Mesothelial cell of epicardium (in vitro differentiated cells): ENCODE results near the gene CELA2B. TPM values are rescaled to one million over a fixed set of nuclear protein-coding genes. Genes with fewer than 3 reads are reported as not detected.

Experiments
- DNase-seq, 2 experiments: peaks; one replicate each; pipeline ENCODE4 v3.0.0; 2021; ENCODE audit warnings: low spot score in 2 of 2; ENCODE audit not compliant: unreplicated experiment in 2 of 2
- H3K27ac Mint-ChIP-seq: 2 replicates; pipeline ENCODE4 v1.8.0; 2021; ENCODE audit warnings: mixed read lengths
- H3K27me3 Mint-ChIP-seq: 2 replicates; pipeline ENCODE4 v1.8.0; 2021; ENCODE audit warnings: low read depth, mixed read lengths
- H3K36me3 Mint-ChIP-seq: 2 replicates; pipeline ENCODE4 v1.8.0; 2021; ENCODE audit warnings: mixed read lengths
- H3K4me1 Mint-ChIP-seq: 2 replicates; pipeline ENCODE4 v1.8.0; 2021; ENCODE audit warnings: mixed read lengths
- H3K4me3 Mint-ChIP-seq: 2 replicates; pipeline ENCODE4 v1.8.0; 2021; ENCODE audit warnings: mild to moderate bottlenecking, moderate library complexity, mixed read lengths
- H3K9me3 Mint-ChIP-seq: 2 replicates; pipeline ENCODE4 v1.8.0; 2021; ENCODE audit warnings: mixed read lengths
- total RNA-seq: library from RNA; stranded (reverse); gene quantifications from 3 replicates; pipeline ENCODE4 v1.2.1, GENCODE V29; 2021
- TF ChIP-seq, protein P1 (sequence below): fragments of 200-600 bp; sonication (generic); IDR thresholded peaks from one replicate; pipeline ENCODE4 v1.5.0; 2021; ENCODE audit warnings: antibody characterized with exemption; ENCODE audit not compliant: unreplicated experiment

The CELA2B gene
- total RNA-seq, 1 donor from 2014 or later: not detected

DNA sequence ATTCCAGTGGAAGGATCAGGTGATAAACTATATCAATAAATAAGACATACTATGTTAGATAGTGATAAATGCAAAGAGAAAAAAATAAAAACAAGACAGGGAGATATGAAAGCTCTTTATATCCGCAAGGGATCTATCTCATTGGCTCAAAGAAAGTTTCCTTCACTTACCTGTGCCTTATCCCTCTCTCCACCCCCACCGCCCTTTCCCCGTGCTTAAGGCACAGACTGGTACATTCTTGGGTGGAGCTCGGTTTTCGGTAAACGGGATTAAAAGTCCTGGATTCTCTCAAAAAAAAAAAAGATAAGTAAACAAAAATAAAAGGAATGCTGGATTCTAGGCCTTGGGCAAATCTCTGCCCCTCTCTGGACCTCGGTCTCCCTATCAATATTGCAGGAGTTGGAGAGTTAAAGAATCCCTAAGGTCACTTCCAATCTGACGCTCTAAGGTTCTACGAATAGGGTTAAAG lies 50.2 kb downstream of the CELA2B start:
- TF ChIP-seq, protein P1, sequence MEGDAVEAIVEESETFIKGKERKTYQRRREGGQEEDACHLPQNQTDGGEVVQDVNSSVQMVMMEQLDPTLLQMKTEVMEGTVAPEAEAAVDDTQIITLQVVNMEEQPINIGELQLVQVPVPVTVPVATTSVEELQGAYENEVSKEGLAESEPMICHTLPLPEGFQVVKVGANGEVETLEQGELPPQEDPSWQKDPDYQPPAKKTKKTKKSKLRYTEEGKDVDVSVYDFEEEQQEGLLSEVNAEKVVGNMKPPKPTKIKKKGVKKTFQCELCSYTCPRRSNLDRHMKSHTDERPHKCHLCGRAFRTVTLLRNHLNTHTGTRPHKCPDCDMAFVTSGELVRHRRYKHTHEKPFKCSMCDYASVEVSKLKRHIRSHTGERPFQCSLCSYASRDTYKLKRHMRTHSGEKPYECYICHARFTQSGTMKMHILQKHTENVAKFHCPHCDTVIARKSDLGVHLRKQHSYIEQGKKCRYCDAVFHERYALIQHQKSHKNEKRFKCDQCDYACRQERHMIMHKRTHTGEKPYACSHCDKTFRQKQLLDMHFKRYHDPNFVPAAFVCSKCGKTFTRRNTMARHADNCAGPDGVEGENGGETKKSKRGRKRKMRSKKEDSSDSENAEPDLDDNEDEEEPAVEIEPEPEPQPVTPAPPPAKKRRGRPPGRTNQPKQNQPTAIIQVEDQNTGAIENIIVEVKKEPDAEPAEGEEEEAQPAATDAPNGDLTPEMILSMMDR: no peak
- Mint-ChIP-seq H3K9me3 (no peaks in the 10 kb centered on the region), H3K4me1 (peaks cover 36% of the 10 kb centered on the region), H3K36me3 (peaks cover 8% of the 10 kb centered on the region), H3K4me3 (peak overlapping the region; percentile 90), H3K27ac (peak overlapping the region; percentile 100), H3K27me3 (no peaks in the 10 kb centered on the region)
- DNase-seq: peak in 1 of 2 experiments; percentile 43

DNA sequence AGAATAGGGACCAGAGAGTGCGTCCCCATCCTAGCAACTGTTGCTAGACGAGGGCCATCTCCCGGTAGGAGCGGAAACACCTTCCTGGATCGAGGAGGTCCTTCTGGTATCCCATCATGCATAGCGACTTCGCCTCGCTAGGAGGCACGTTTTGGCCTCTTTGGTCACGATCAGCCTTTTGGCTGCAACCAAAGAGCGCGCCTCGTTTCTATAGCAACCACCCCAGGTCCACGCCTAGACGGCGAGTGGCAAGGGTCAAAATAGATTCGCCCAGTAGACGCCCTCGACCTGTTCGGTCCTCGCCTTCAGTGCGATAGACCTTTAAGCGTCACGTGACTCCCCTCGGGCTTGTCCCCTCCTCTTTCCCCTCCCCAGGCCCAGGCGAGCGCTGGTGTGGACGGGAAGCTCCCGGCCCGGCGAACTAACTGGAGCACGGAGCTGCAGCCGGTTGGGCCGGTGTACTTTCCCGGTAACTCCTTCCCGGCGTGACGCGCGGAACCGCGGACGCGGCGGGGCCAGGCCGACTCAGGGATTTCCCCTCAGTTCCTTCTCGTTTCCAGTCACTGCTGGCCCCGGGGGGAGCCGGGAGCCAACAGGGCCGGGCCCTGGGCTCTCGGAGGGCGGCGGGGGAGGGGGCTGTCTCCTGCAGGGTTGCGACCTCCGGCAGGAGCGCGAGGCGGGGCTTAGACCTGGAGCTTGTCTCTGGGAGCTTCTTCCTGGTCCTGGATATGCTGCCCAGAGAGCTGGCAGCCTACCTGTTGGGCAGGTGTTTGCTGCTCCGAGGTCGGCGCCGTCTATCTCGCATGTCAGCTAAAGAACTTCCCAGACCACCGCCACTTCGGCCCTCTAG lies 50.8 kb downstream of the CELA2B start, which contains the start of gene DNAJC16:
Gene DNAJC16, plus strand, starts transcription at position 359 of the 850 bp plus-strand sequence. CDS start 2,258 bp downstream, outside the sequence.
- peaks cover 10% of the 10 kb centered on the region for H3K36me3 Mint-ChIP-seq
- no peaks in the 10 kb centered on the region for H3K27me3 Mint-ChIP-seq
- H3K4me3 Mint-ChIP-seq: peak within 1 kb of the TSS; percentile 90
- TF ChIP-seq, protein P1: no peak
- H3K27ac Mint-ChIP-seq: peak within 1 kb of the TSS; percentile 100
- H3K4me1 Mint-ChIP-seq: peaks cover 32% of the 10 kb centered on the region
- DNase-seq: peak; percentile 91 to 92
- no peaks in the 10 kb centered on the region for H3K9me3 Mint-ChIP-seq

DNA sequence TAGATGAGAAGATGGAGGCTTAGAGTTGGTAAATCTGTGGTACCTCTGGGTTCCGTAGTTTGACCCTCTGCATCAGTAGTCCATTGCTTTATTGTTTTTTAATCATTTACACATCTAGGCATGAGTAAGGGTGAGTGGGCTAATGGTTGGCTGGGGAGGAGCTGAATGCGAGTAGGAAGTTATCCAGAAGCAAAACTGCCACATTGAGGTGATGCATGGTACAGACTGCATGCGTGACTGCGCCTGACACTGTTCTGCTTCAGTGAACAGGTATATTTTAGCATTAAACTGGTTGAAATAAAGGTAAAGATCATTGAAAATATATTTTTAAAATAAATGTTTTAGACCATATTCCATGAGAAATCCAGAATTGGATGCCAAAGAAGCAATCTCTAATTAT lies 55.1 kb downstream of the CELA2B start:
- DNase-seq: no peak
- peaks cover 16% of the 10 kb centered on the region for H3K36me3 Mint-ChIP-seq
- TF ChIP-seq, protein P1: no peak
- H3K27me3 Mint-ChIP-seq: no peaks in the 10 kb centered on the region
- peaks cover 15% of the 10 kb centered on the region for H3K4me1 Mint-ChIP-seq
- no peak overlapping the region for H3K4me3 Mint-ChIP-seq
- H3K27ac Mint-ChIP-seq: no peak overlapping the region
- no peaks in the 10 kb centered on the region for H3K9me3 Mint-ChIP-seq

DNA sequence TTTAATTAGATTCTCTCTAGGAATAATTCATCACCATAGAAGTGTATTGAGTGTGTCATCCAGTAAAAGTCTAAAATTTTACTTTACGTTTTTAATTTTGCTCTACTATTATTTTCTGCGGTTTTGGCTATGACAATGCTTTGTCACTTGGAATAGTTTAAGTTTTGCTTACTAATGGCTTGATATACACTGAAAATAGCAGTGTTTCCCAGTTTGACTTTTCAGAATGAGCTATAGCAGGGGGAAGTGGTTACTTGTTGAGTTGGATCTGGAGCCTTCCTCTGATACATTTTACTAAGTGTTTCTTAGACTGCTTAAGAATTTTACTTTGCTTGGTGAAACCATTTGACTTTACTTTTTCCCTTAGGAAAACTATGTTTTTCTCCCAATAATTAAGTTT lies 55.8 kb downstream of the CELA2B start:
- H3K4me3 Mint-ChIP-seq: no peak overlapping the region
- TF ChIP-seq, protein P1: no peak
- no peaks in the 10 kb centered on the region for H3K27me3 Mint-ChIP-seq
- H3K9me3 Mint-ChIP-seq: no peaks in the 10 kb centered on the region
- H3K4me1 Mint-ChIP-seq: peaks cover 11% of the 10 kb centered on the region
- no peak overlapping the region for H3K27ac Mint-ChIP-seq
- DNase-seq: no peak
- peaks cover 21% of the 10 kb centered on the region for H3K36me3 Mint-ChIP-seq

DNA sequence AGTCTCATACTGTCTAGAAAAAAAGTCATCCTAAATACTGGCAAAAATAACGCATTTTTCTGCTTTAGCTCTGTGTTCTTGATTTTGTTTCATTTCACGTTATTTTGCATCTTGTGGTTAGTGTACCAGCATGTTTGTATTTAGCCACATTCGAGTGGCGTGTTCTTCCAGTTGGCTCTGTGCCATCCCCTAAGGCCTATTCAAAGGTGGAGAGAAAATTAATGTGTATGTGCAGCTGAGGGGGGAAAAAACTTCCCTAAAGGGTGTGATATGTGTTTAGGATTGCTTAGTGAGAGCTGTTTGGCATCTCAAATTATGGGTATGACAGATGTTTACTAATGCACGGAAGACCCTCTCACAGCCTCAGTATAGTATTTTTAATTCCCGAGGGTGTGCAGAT lies 62.9 kb downstream of the CELA2B start:
- DNase-seq: no peak
- Mint-ChIP-seq H3K36me3 (peaks cover 27% of the 10 kb centered on the region), H3K27ac (peak overlapping the region; percentile 21), H3K9me3 (no peaks in the 10 kb centered on the region), H3K4me1 (peaks cover 6% of the 10 kb centered on the region), H3K4me3 (no peak overlapping the region), H3K27me3 (no peaks in the 10 kb centered on the region)
- TF ChIP-seq, protein P1: no peak
